ENCODE results near the gene ZNF326.
A peak's percentile ranks its signal among the peaks of the same experiment; 100 is the strongest.

The ZNF326 gene

GRCh38 chr1:89962024-89962741, 32.7 kb upstream of the ZNF326 start:
- no peak for DNase-seq
- H3K23ac ChIP-seq (ENCODE audit: low read length) = no peak overlapping the region
- no peaks in the 10 kb centered on the region for H3K4me1 ChIP-seq (ENCODE audit: control insufficient read depth, low read depth, low read length)
- H3K56ac ChIP-seq (ENCODE audit: low read length) = no peak overlapping the region
- H2BK5ac ChIP-seq (ENCODE audit: low read length) = no peak overlapping the region
- WGBS (ENCODE audit: extremely low coverage, insufficient coverage, low lambda C conversion rate) = no CpG with 5 or more reads among the region's 6 CpGs
- no peak overlapping the region for H3K18ac ChIP-seq (ENCODE audit: low read length)
- no peak overlapping the region for H3K27ac ChIP-seq (ENCODE audit: low read depth, low read length)
- no peak overlapping the region for H3K4me2 ChIP-seq (ENCODE audit: low read length)
- no peaks in the 10 kb centered on the region for H3K79me1 ChIP-seq (ENCODE audit: low read length)
- no peak overlapping the region for H3K4me3 ChIP-seq (ENCODE audit: low read length)
- H2BK15ac ChIP-seq (replicated peaks; ENCODE audit: low read depth) = no peak overlapping the region
- H4K5ac ChIP-seq (ENCODE audit: low read length) = no peak overlapping the region
- no peak overlapping the region for H3K9ac ChIP-seq (ENCODE audit: low read length)
- no peak overlapping the region for H2AK5ac ChIP-seq (ENCODE audit: low read length)
- no peaks in the 10 kb centered on the region for H3K79me2 ChIP-seq (ENCODE audit: control insufficient read depth, insufficient read depth, low read length)
- no peak overlapping the region for H4K8ac ChIP-seq (ENCODE audit: low read depth, low read length)
- no peaks in the 10 kb centered on the region for H3K27me3 ChIP-seq (ENCODE audit: insufficient read depth, low read length, poor library complexity)
- no peaks in the 10 kb centered on the region for H3K36me3 ChIP-seq (ENCODE audit: control insufficient read depth, insufficient read depth, low read length)
- H2BK120ac ChIP-seq (ENCODE audit: low read depth, low read length) = no peak overlapping the region
- no peak overlapping the region for H3K4ac ChIP-seq (ENCODE audit: low read depth, low read length)

GRCh38 chr1:89962742-89963075, 32.2 kb upstream of the ZNF326 start:
- Histone ChIP-seq H3K23ac (ENCODE audit: low read length) (no peak overlapping the region), H3K4ac (ENCODE audit: low read depth, low read length) (no peak overlapping the region), H3K9ac (ENCODE audit: low read length) (no peak overlapping the region), H2AK5ac (ENCODE audit: low read length) (no peak overlapping the region), H3K4me1 (ENCODE audit: control insufficient read depth, low read depth, low read length) (no peaks in the 10 kb centered on the region), H3K27me3 (ENCODE audit: insufficient read depth, low read length, poor library complexity) (no peaks in the 10 kb centered on the region), H2BK5ac (ENCODE audit: low read length) (no peak overlapping the region), H3K79me1 (ENCODE audit: low read length) (no peaks in the 10 kb centered on the region), H3K79me2 (ENCODE audit: control insufficient read depth, insufficient read depth, low read length) (no peaks in the 10 kb centered on the region), H4K5ac (ENCODE audit: low read length) (no peak overlapping the region), H2BK120ac (ENCODE audit: low read depth, low read length) (no peak overlapping the region), H3K4me2 (ENCODE audit: low read length) (no peak overlapping the region), H3K36me3 (ENCODE audit: control insufficient read depth, insufficient read depth, low read length) (no peaks in the 10 kb centered on the region), H3K27ac (ENCODE audit: low read depth, low read length) (no peak overlapping the region), H4K8ac (ENCODE audit: low read depth, low read length) (no peak overlapping the region), H3K56ac (ENCODE audit: low read length) (no peak overlapping the region), H2BK15ac (replicated peaks; ENCODE audit: low read depth) (no peak overlapping the region), H3K4me3 (ENCODE audit: low read length) (no peak overlapping the region), H3K18ac (ENCODE audit: low read length) (no peak overlapping the region)
- no CpG with 5 or more reads among the region's 1 CpG for WGBS (ENCODE audit: extremely low coverage, insufficient coverage, low lambda C conversion rate)
- DNase-seq = no peak

GRCh38 chr1:89965193-89965768, 29.6 kb upstream of the ZNF326 start:
- no peak overlapping the region for H3K9ac ChIP-seq (ENCODE audit: low read length)
- no peak overlapping the region for H3K23ac ChIP-seq (ENCODE audit: low read length)
- no peak overlapping the region for H3K27ac ChIP-seq (ENCODE audit: low read depth, low read length)

GRCh38 chr1:89966656-89967055, 28.3 kb upstream of the ZNF326 start:
- Histone ChIP-seq H2BK120ac (ENCODE audit: low read depth, low read length) (no peak overlapping the region), H3K18ac (ENCODE audit: low read length) (no peak overlapping the region), H3K27me3 (ENCODE audit: insufficient read depth, low read length, poor library complexity) (no peaks in the 10 kb centered on the region), H3K4me3 (ENCODE audit: low read length) (no peak overlapping the region), H4K8ac (ENCODE audit: low read depth, low read length) (no peak overlapping the region), H3K4ac (ENCODE audit: low read depth, low read length) (no peak overlapping the region), H3K79me2 (ENCODE audit: control insufficient read depth, insufficient read depth, low read length) (no peaks in the 10 kb centered on the region), H3K27ac (ENCODE audit: low read depth, low read length) (no peak overlapping the region), H3K4me1 (ENCODE audit: control insufficient read depth, low read depth, low read length) (no peaks in the 10 kb centered on the region), H2BK15ac (replicated peaks; ENCODE audit: low read depth) (no peak overlapping the region), H3K56ac (ENCODE audit: low read length) (no peak overlapping the region), H2AK5ac (ENCODE audit: low read length) (no peak overlapping the region), H2BK5ac (ENCODE audit: low read length) (no peak overlapping the region), H3K23ac (ENCODE audit: low read length) (no peak overlapping the region), H4K5ac (ENCODE audit: low read length) (no peak overlapping the region), H3K9ac (ENCODE audit: low read length) (no peak overlapping the region), H3K36me3 (ENCODE audit: control insufficient read depth, insufficient read depth, low read length) (no peaks in the 10 kb centered on the region), H3K79me1 (ENCODE audit: low read length) (no peaks in the 10 kb centered on the region), H3K4me2 (ENCODE audit: low read length) (no peak overlapping the region)
- DNase-seq = no peak
- no CpG with 5 or more reads among the region's 5 CpGs for WGBS (ENCODE audit: extremely low coverage, insufficient coverage, low lambda C conversion rate)

More at GRCh38 chr1:89965193-89965768, 29.6 kb upstream of the ZNF326 start:
- Histone ChIP-seq H2BK120ac (ENCODE audit: low read depth, low read length) (no peak overlapping the region), H2BK5ac (ENCODE audit: low read length) (no peak overlapping the region), H3K56ac (ENCODE audit: low read length) (no peak overlapping the region), H3K27me3 (ENCODE audit: insufficient read depth, low read length, poor library complexity) (no peaks in the 10 kb centered on the region), H3K4me1 (ENCODE audit: control insufficient read depth, low read depth, low read length) (no peaks in the 10 kb centered on the region), H3K4me2 (ENCODE audit: low read length) (no peak overlapping the region), H3K4me3 (ENCODE audit: low read length) (no peak overlapping the region), H3K79me1 (ENCODE audit: low read length) (no peaks in the 10 kb centered on the region), H3K18ac (ENCODE audit: low read length) (no peak overlapping the region), H4K8ac (ENCODE audit: low read depth, low read length) (no peak overlapping the region), H4K5ac (ENCODE audit: low read length) (no peak overlapping the region), H3K4ac (ENCODE audit: low read depth, low read length) (no peak overlapping the region), H3K36me3 (ENCODE audit: control insufficient read depth, insufficient read depth, low read length) (no peaks in the 10 kb centered on the region), H3K79me2 (ENCODE audit: control insufficient read depth, insufficient read depth, low read length) (no peaks in the 10 kb centered on the region), H2AK5ac (ENCODE audit: low read length) (no peak overlapping the region), H2BK15ac (replicated peaks; ENCODE audit: low read depth) (no peak overlapping the region)
- WGBS (ENCODE audit: extremely low coverage, insufficient coverage, low lambda C conversion rate) = no CpG with 5 or more reads among the region's 4 CpGs
- peak; percentile 51 for DNase-seq

GRCh38 chr1:89971600-89971999, 23.3 kb upstream of the ZNF326 start:
- Histone ChIP-seq H4K8ac (ENCODE audit: low read depth, low read length) (no peak overlapping the region), H3K4me3 (ENCODE audit: low read length) (no peak overlapping the region), H3K27me3 (ENCODE audit: insufficient read depth, low read length, poor library complexity) (no peaks in the 10 kb centered on the region), H2AK5ac (ENCODE audit: low read length) (no peak overlapping the region), H3K4me1 (ENCODE audit: control insufficient read depth, low read depth, low read length) (peaks cover 6% of the 10 kb centered on the region), H3K4me2 (ENCODE audit: low read length) (no peak overlapping the region), H3K4ac (ENCODE audit: low read depth, low read length) (no peak overlapping the region), H3K79me2 (ENCODE audit: control insufficient read depth, insufficient read depth, low read length) (no peaks in the 10 kb centered on the region), H2BK120ac (ENCODE audit: low read depth, low read length) (no peak overlapping the region), H3K79me1 (ENCODE audit: low read length) (no peaks in the 10 kb centered on the region), H2BK5ac (ENCODE audit: low read length) (no peak overlapping the region), H3K27ac (ENCODE audit: low read depth, low read length) (no peak overlapping the region), H3K36me3 (ENCODE audit: control insufficient read depth, insufficient read depth, low read length) (no peaks in the 10 kb centered on the region), H4K5ac (ENCODE audit: low read length) (no peak overlapping the region), H3K18ac (ENCODE audit: low read length) (no peak overlapping the region), H3K56ac (ENCODE audit: low read length) (peak overlapping the region; percentile 15), H3K9ac (ENCODE audit: low read length) (no peak overlapping the region), H2BK15ac (replicated peaks; ENCODE audit: low read depth) (no peak overlapping the region), H3K23ac (ENCODE audit: low read length) (no peak overlapping the region)
- DNase-seq = no peak
- WGBS (ENCODE audit: extremely low coverage, insufficient coverage, low lambda C conversion rate) = no CpG with 5 or more reads among the region's 1 CpG

- no peak overlapping the region for H3K4me2 ChIP-seq (ENCODE audit: low read length)
- H2AK5ac ChIP-seq (ENCODE audit: low read length) = no peak overlapping the region
- H3K4me3 ChIP-seq (ENCODE audit: low read length) = no peak overlapping the region
- H2BK15ac ChIP-seq (replicated peaks; ENCODE audit: low read depth) = no peak overlapping the region
- H2BK5ac ChIP-seq (ENCODE audit: low read length) = no peak overlapping the region
- H3K23ac ChIP-seq (ENCODE audit: low read length) = no peak overlapping the region
- no peak for DNase-seq
- H3K4me1 ChIP-seq (ENCODE audit: control insufficient read depth, low read depth, low read length) = peaks cover 6% of the 10 kb centered on the region
- H3K4ac ChIP-seq (ENCODE audit: low read depth, low read length) = no peak overlapping the region
- no peak overlapping the region for H2BK120ac ChIP-seq (ENCODE audit: low read depth, low read length)
- no peaks in the 10 kb centered on the region for H3K27me3 ChIP-seq (ENCODE audit: insufficient read depth, low read length, poor library complexity)
- no peaks in the 10 kb centered on the region for H3K79me2 ChIP-seq (ENCODE audit: control insufficient read depth, insufficient read depth, low read length)
- no peaks in the 10 kb centered on the region for H3K36me3 ChIP-seq (ENCODE audit: control insufficient read depth, insufficient read depth, low read length)
- H4K8ac ChIP-seq (ENCODE audit: low read depth, low read length) = no peak overlapping the region
- no peak overlapping the region for H3K9ac ChIP-seq (ENCODE audit: low read length)
- no peaks in the 10 kb centered on the region for H3K79me1 ChIP-seq (ENCODE audit: low read length)
- no peak overlapping the region for H3K27ac ChIP-seq (ENCODE audit: low read depth, low read length)
- H4K5ac ChIP-seq (ENCODE audit: low read length) = no peak overlapping the region
- H3K18ac ChIP-seq (ENCODE audit: low read length) = no peak overlapping the region
- H3K56ac ChIP-seq (ENCODE audit: low read length) = no peak overlapping the region
Measured at GRCh38 chr1:89972024-89972423, 22.9 kb upstream of the ZNF326 start.
